Uterus (tissue), 4 donors: Measurements from ENCODE around the gene PNKD. TPM values are rescaled to one million over a fixed set of nuclear protein-coding genes. Genes with fewer than 3 reads are reported as not detected.
A peak's percentile ranks its signal among the peaks of the same experiment; 100 is the strongest.

Experiments
- DNase-seq, 2 donors: peaks; one replicate each; pipeline ENCODE4 v3.0.0-alpha.2; 2019 to 2020
- H3K27ac ChIP-seq, 2 donors: fragments of 200-600 bp; sonication (generic); 1 replicate in 1 of 2; 2 replicates in 1 of 2; pipeline ENCODE4 v1.5.1; 2016 to 2018
- H3K27me3 ChIP-seq, 2 donors: fragments of 200-600 bp; sonication (generic); one replicate each; pipeline ENCODE4 v1.5.1; 2018 to 2019; ENCODE audit warnings: control low read depth in 1 of 2
- H3K36me3 ChIP-seq, 2 donors: fragments of 200-600 bp; sonication (generic); one replicate each; pipeline ENCODE4 v1.5.1; 2019; ENCODE audit warnings: control low read depth in 1 of 2
- H3K4me1 ChIP-seq, 2 donors: fragments of 200-600 bp; sonication (generic); one replicate each; pipeline ENCODE4 v1.5.1; 2018 to 2019; ENCODE audit warnings: control low read depth in 1 of 2
- H3K4me3 ChIP-seq, 2 donors: fragments of 200-600 bp; sonication (generic); 1 replicate in 1 of 2; 2 replicates in 1 of 2; pipeline ENCODE4 v1.5.1; 2018 to 2019; ENCODE audit warnings: mild to moderate bottlenecking in 1 of 2
- H3K9me3 ChIP-seq, 2 donors: fragments of 200-600 bp; sonication (generic); one replicate each; pipeline ENCODE4 v1.5.1; 2019; ENCODE audit warnings: control low read depth in 1 of 2
- CTCF ChIP-seq, 4 experiments: fragments of 200-600 bp in 2 of 4; fragments of 450-650 bp in 2 of 4; sonication (generic) in 2 of 4; IDR thresholded peaks; one replicate each; pipeline ENCODE4 v1.5.1; 2016 to 2019; ENCODE audit warnings: antibody characterized with exemption in 4 of 4, mild to moderate bottlenecking in 2 of 4, moderate library complexity in 1 of 4
- POLR2A ChIP-seq, 2 donors: fragments of 450-650 bp; IDR thresholded peaks; one replicate each; pipeline ENCODE4 v1.6.1; 2016; ENCODE audit warnings: antibody characterized with exemption in 2 of 2, mild to moderate bottlenecking in 1 of 2, moderate library complexity in 1 of 2
- intact Hi-C: fragments of 100-400 bp; cut with DNase I; formaldehyde crosslinking; loops from one replicate; pipeline ENCODE4 v1.15.1; 2023; ENCODE audit warnings: low total_unique reads
- total RNA-seq, 4 donors: library from RNA; depleted of rRNA in 3 of 4; stranded (reverse); fragments of >200 nt in 3 of 4; gene quantifications; one replicate each; pipeline versions ENCODE4 v1.1.0 to v1.2.4, GENCODE V29; 2014 to 2023
- donor health status: DM: yes; HTN: yes; CAD: no.

The PNKD gene
- total RNA-seq, 4 donors from 2014 or later, result 11.8 to 47.8 (median 31.7) TPM

- no peaks in the 10 kb centered on the region for H3K36me3 ChIP-seq
- H3K4me3 ChIP-seq, result no peak overlapping the region
- DNase-seq, result no peak
- H3K4me1 ChIP-seq, result no peaks in the 10 kb centered on the region
- H3K27ac ChIP-seq, result no peak overlapping the region
- peaks cover 0 to 4% of the 10 kb centered on the region in 2 donors for H3K9me3 ChIP-seq
- H3K27me3 ChIP-seq, result no peaks in the 10 kb centered on the region
- no peak for TF ChIP-seq CTCF (IDR thresholded peaks at IDR 0.05)
- no peak for TF ChIP-seq POLR2A (IDR thresholded peaks at IDR 0.05)
- intact Hi-C loops, result no loop called here
These were observed 93.4 kb downstream of the PNKD start for GRCh38 chr2:218363736-218364135.

DNA sequence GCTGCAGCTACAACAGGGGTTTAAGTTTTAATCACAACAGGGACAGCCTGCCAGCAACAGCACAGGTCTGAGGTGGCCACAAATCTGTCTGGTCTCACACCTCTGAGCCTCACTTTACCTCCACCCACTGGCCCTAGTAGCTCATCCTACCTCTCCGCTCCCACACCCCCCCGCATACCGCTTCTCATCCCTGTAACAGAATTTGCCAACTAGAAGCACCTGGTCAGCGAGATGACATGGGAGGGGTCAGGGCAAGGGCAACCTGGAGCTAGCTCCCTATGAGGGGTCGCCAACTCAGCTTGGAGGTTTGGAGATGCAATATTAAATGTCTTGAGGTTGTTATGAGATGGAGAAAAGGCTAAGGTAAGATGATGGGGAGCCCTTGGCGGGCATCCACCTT lies 93.9 kb downstream of the PNKD start:
- H3K27me3 ChIP-seq, result no peaks in the 10 kb centered on the region
- intact Hi-C loops, result no loop called here
- H3K4me1 ChIP-seq, result no peaks in the 10 kb centered on the region
- no peak overlapping the region for H3K27ac ChIP-seq
- no peak overlapping the region for H3K4me3 ChIP-seq
- no peaks in the 10 kb centered on the region for H3K36me3 ChIP-seq
- no peak for TF ChIP-seq CTCF (IDR thresholded peaks at IDR 0.05)
- no peak for TF ChIP-seq POLR2A (IDR thresholded peaks at IDR 0.05)
- H3K9me3 ChIP-seq, result peaks cover 0 to 4% of the 10 kb centered on the region in 2 donors
- no peak for DNase-seq

GRCh38 chr2:218366621-218367414 lies 96.5 kb downstream of the PNKD start:
- Histone ChIP-seq H3K27me3 (no peaks in the 10 kb centered on the region), H3K27ac (peak overlapping the region; percentile 88 to 95), H3K36me3 (no peaks in the 10 kb centered on the region), H3K4me3 (peak overlapping the region in 1 of 2 donors; percentile 44), H3K4me1 (no peaks in the 10 kb centered on the region), H3K9me3 (peaks cover 0 to 4% of the 10 kb centered on the region in 2 donors)
- no peak for DNase-seq
- TF ChIP-seq CTCF (IDR thresholded peaks at IDR 0.05) (no peak), POLR2A (IDR thresholded peaks at IDR 0.05) (no peak)
- intact Hi-C loops, result no loop called here

- intact Hi-C loops, result no loop called here
These were observed 97.3 kb downstream of the PNKD start for GRCh38 chr2:218367415-218368149.

More at GRCh38 chr2:218367415-218368149, 97.3 kb downstream of the PNKD start:
- Histone ChIP-seq H3K27ac (peak overlapping the region; percentile 88 to 95), H3K4me3 (peak overlapping the region; percentile 44 to 45), H3K36me3 (no peaks in the 10 kb centered on the region), H3K9me3 (peaks cover 0 to 4% of the 10 kb centered on the region in 2 donors), H3K27me3 (no peaks in the 10 kb centered on the region), H3K4me1 (no peaks in the 10 kb centered on the region)
- TF ChIP-seq POLR2A (IDR thresholded peaks at IDR 0.05) (peak; percentile 88 to 92), CTCF (IDR thresholded peaks at IDR 0.05) (no peak)
- peak; percentile 86 to 87 for DNase-seq
